BLaER1 treated with 17β-estradiol and CSF1 and Interleukin-3, amounts not matched to agents 10 nM and 100 nM (cell line): Measurements from ENCODE around the gene QPCT.
"Not testable (repeated sequence)": the region's sequence is repeated elsewhere in the genome, so short reads cannot be mapped to it uniquely, and the experiment has no call there.

Source experiments
- H3K27ac ChIP-seq, 11 experiments: shearing (Covaris generic); formaldehyde crosslinking; 2 replicates each; pipeline ENCODE4 v1.8.1; 2022
- H3K27me3 ChIP-seq, 11 experiments: shearing (Covaris generic); formaldehyde crosslinking; 2 replicates each; pipeline ENCODE4 v1.8.1; 2022
- H3K36me3 ChIP-seq, 11 experiments: shearing (Covaris generic); formaldehyde crosslinking; 2 replicates each; pipeline ENCODE4 v1.8.1; 2022
- H3K4me1 ChIP-seq, 10 experiments: shearing (Covaris generic); formaldehyde crosslinking; 2 replicates each; pipeline ENCODE4 v1.8.1; 2022
- H3K4me2 ChIP-seq, 11 experiments: shearing (Covaris generic); formaldehyde crosslinking; 2 replicates each; pipeline ENCODE4 v1.8.1; 2022
- H3K4me3 ChIP-seq, 10 experiments: shearing (Covaris generic); formaldehyde crosslinking; 2 replicates each; pipeline ENCODE4 v1.8.1; 2022
- H3K9ac ChIP-seq, 11 experiments: shearing (Covaris generic); formaldehyde crosslinking; 2 replicates each; pipeline ENCODE4 v1.8.1; 2022
- H3K9me3 ChIP-seq, 11 experiments: shearing (Covaris generic); formaldehyde crosslinking; replicated peaks in 1 of 11; 2 replicates each; pipeline ENCODE4 v1.8.1; 2022
- H4K20me1 ChIP-seq, 11 experiments: shearing (Covaris generic); formaldehyde crosslinking; 2 replicates each; pipeline ENCODE4 v1.8.1; 2022
- Cebpa-rat ChIP-seq, 11 experiments: shearing (Covaris generic); IDR thresholded peaks; 2 replicates each; pipeline ENCODE4 v1.8.1; 2022

The QPCT gene

GRCh38 chr2:37372000-37372399 is 27.6 kb downstream of the QPCT start:
- H3K27ac ChIP-seq = no peak overlapping the region
- TF ChIP-seq Cebpa-rat (IDR thresholded peaks at IDR 0.05) = no peak
- no peak overlapping the region for H3K9ac ChIP-seq
- H3K4me2 ChIP-seq = no peak overlapping the region
- H3K4me3 ChIP-seq = no peak overlapping the region
- no peaks in the 10 kb centered on the region for H4K20me1 ChIP-seq
- H3K36me3 ChIP-seq = no peaks in the 10 kb centered on the region
- H3K9me3 ChIP-seq = no peaks in the 10 kb centered on the region
- H3K27me3 ChIP-seq = 0 out of 22 replicates have a peak, but pooled peaks cover 0 to 6% (median 0%) of the 10 kb centered on the region in 11 experiments
- peaks cover 3 to 26% (median 22%) of the 10 kb centered on the region in 10 experiments for H3K4me1 ChIP-seq

- Histone ChIP-seq H3K9ac (no peak overlapping the region), H3K27ac (no peak overlapping the region), H3K36me3 (no peaks in the 10 kb centered on the region), H3K9me3 (no peaks in the 10 kb centered on the region), H3K27me3 (0 out of 22 replicates have a peak, but pooled peaks cover 0 to 6% (median 0%) of the 10 kb centered on the region in 11 experiments), H3K4me2 (peak overlapping the region in 7 of 11 experiments; percentile 13 to 52 (median 41); a peak in 8 of 22 replicates), H3K4me3 (no peak overlapping the region), H3K4me1 (peaks cover 14 to 45% (median 42%) of the 10 kb centered on the region in 10 experiments), H4K20me1 (no peaks in the 10 kb centered on the region)
- TF ChIP-seq Cebpa-rat (IDR thresholded peaks at IDR 0.05) = no peak
Measured at GRCh38 chr2:37375741-37376288, 31.4 kb downstream of the QPCT start.

GRCh38 chr2:37376421-37377186 is 32.2 kb downstream of the QPCT start:
- H3K4me2 ChIP-seq = peak overlapping the region in 8 of 11 experiments; percentile 11 to 52 (median 41); a peak in 17 of 22 replicates
- H3K4me3 ChIP-seq = no peak overlapping the region
- no peak for TF ChIP-seq Cebpa-rat (IDR thresholded peaks at IDR 0.05)
- H4K20me1 ChIP-seq = no peaks in the 10 kb centered on the region
- H3K27ac ChIP-seq = no peak overlapping the region; a peak in 1 of 22 replicates
- no peaks in the 10 kb centered on the region for H3K36me3 ChIP-seq
- 0 out of 22 replicates have a peak, but pooled peaks cover 0 to 6% (median 0%) of the 10 kb centered on the region in 11 experiments for H3K27me3 ChIP-seq
- peaks cover 16 to 52% (median 45%) of the 10 kb centered on the region in 10 experiments for H3K4me1 ChIP-seq
- no peak overlapping the region for H3K9ac ChIP-seq
- no peaks in the 10 kb centered on the region for H3K9me3 ChIP-seq

GRCh38 chr2:37377187-37377532 is 32.7 kb downstream of the QPCT start:
- H3K36me3 ChIP-seq = no peaks in the 10 kb centered on the region
- H3K27ac ChIP-seq = peak overlapping the region in 1 of 11 experiments; percentile 8; a peak in 1 of 22 replicates
- no peak overlapping the region for H3K9ac ChIP-seq
- no peak overlapping the region for H3K4me3 ChIP-seq
- TF ChIP-seq Cebpa-rat (IDR thresholded peaks at IDR 0.05) = no peak
- 0 out of 22 replicates have a peak, but pooled peaks cover 0 to 6% (median 0%) of the 10 kb centered on the region in 11 experiments for H3K27me3 ChIP-seq
- H3K4me1 ChIP-seq = peaks cover 16 to 52% (median 45%) of the 10 kb centered on the region in 10 experiments
- H4K20me1 ChIP-seq = no peaks in the 10 kb centered on the region
- no peaks in the 10 kb centered on the region for H3K9me3 ChIP-seq
- peak overlapping the region in 7 of 11 experiments; percentile 11 to 52 (median 41); a peak in 15 of 22 replicates for H3K4me2 ChIP-seq

- Histone ChIP-seq H3K4me2 (peak overlapping the region in 9 of 11 experiments; percentile 8 to 52 (median 41); a peak in 16 of 22 replicates), H3K9me3 (no peaks in the 10 kb centered on the region), H3K27ac (no peak overlapping the region; a peak in 1 of 22 replicates), H3K36me3 (no peaks in the 10 kb centered on the region), H3K4me3 (no peak overlapping the region), H3K4me1 (peaks cover 16 to 52% (median 45%) of the 10 kb centered on the region in 10 experiments), H3K27me3 (0 out of 22 replicates have a peak, but pooled peaks cover 0 to 6% (median 0%) of the 10 kb centered on the region in 11 experiments), H3K9ac (no peak overlapping the region), H4K20me1 (no peaks in the 10 kb centered on the region)
- no peak for TF ChIP-seq Cebpa-rat (IDR thresholded peaks at IDR 0.05)
Measured at GRCh38 chr2:37378411-37378810, 34.0 kb downstream of the QPCT start.

- Histone ChIP-seq H3K27ac (peak overlapping the region in 8 of 11 experiments; percentile 23 to 56 (median 42); a peak in 13 of 22 replicates), H4K20me1 (no peaks in the 10 kb centered on the region), H3K4me2 (peak overlapping the region; percentile 60 to 88 (median 71)), H3K36me3 (no peaks in the 10 kb centered on the region), H3K9me3 (no peaks in the 10 kb centered on the region), H3K4me1 (peaks cover 16 to 52% (median 45%) of the 10 kb centered on the region in 10 experiments), H3K9ac (no peak overlapping the region), H3K27me3 (0 out of 22 replicates have a peak, but pooled peaks cover 0 to 6% (median 0%) of the 10 kb centered on the region in 11 experiments), H3K4me3 (no peak overlapping the region)
- TF ChIP-seq Cebpa-rat (IDR thresholded peaks at IDR 0.05) = no peak
Measured at GRCh38 chr2:37379881-37380296, 35.5 kb downstream of the QPCT start.

GRCh38 chr2:37380787-37381186 is 36.4 kb downstream of the QPCT start:
- H3K27ac ChIP-seq, H3K27me3 ChIP-seq, H3K9me3 ChIP-seq, H4K20me1 ChIP-seq, H3K9ac ChIP-seq, H3K36me3 ChIP-seq, H3K4me3 ChIP-seq: not testable (repeated sequence)
- peaks cover 16 to 52% (median 45%) of the 10 kb centered on the region in 10 experiments for H3K4me1 ChIP-seq
- peak overlapping the region in 9 of 11 experiments; percentile 8 to 87 (median 71); a peak in 19 of 22 replicates for H3K4me2 ChIP-seq

- not testable (repeated sequence) for H3K27me3 ChIP-seq, H3K27ac ChIP-seq, H3K36me3 ChIP-seq, H4K20me1 ChIP-seq, H3K9me3 ChIP-seq, H3K4me3 ChIP-seq, H3K4me2 ChIP-seq, H3K9ac ChIP-seq
- peaks cover 25 to 45% (median 30%) of the 10 kb centered on the region in 10 experiments for H3K4me1 ChIP-seq
Measured at GRCh38 chr2:37384261-37384660, 39.8 kb downstream of the QPCT start.

- H3K4me2 ChIP-seq = peak overlapping the region in 5 of 11 experiments; percentile 7 to 89 (median 10); a peak in 4 of 22 replicates
- H4K20me1 ChIP-seq = no peaks in the 10 kb centered on the region
- H3K9me3 ChIP-seq = no peaks in the 10 kb centered on the region
- H3K4me3 ChIP-seq = no peak overlapping the region
- no peak for TF ChIP-seq Cebpa-rat (IDR thresholded peaks at IDR 0.05)
- H3K4me1 ChIP-seq = peaks cover 32 to 53% (median 38%) of the 10 kb centered on the region in 10 experiments
- H3K36me3 ChIP-seq = no peaks in the 10 kb centered on the region
- no peaks in the 10 kb centered on the region for H3K27me3 ChIP-seq
- no peak overlapping the region for H3K9ac ChIP-seq
- H3K27ac ChIP-seq = no peak overlapping the region
Measured at GRCh38 chr2:37387148-37387835, 42.9 kb downstream of the QPCT start.
